Tibial nerve (tissue), 4 donors: ENCODE measurements around the gene DEF6. TPM values are rescaled to one million over a fixed set of nuclear protein-coding genes. Genes with fewer than 3 reads are reported as not detected.

Source experiments
- DNase-seq, 2 donors: peaks; one replicate each; pipeline ENCODE4 v3.0.0-alpha.2; 2019; ENCODE audit warnings: low spot score in 2 of 2
- H3K27ac ChIP-seq, 4 donors: fragments of 200-600 bp; sonication (generic) in 3 of 4; one replicate each; pipeline ENCODE4 v1.5.1; 2017 to 2019; ENCODE audit warnings: mild to moderate bottlenecking in 1 of 4
- H3K27me3 ChIP-seq, 2 donors: fragments of 200-600 bp; sonication (generic) in 1 of 2; one replicate each; pipeline versions ENCODE4 v1.5.1 to v1.6.0; 2017 to 2019
- H3K36me3 ChIP-seq, 3 donors: fragments of 200-600 bp; sonication (generic); one replicate each; pipeline ENCODE4 v1.5.1; 2018 to 2019
- H3K4me1 ChIP-seq, 4 donors: fragments of 200-600 bp; sonication (generic) in 3 of 4; one replicate each; pipeline ENCODE4 v1.5.1; 2017 to 2019
- H3K4me3 ChIP-seq, 4 donors: fragments of 200-600 bp; sonication (generic) in 3 of 4; one replicate each; pipeline ENCODE4 v1.5.1; 2017 to 2019; ENCODE audit warnings: mild to moderate bottlenecking in 1 of 4, moderate library complexity in 1 of 4
- H3K9me3 ChIP-seq, 4 donors: fragments of 200-600 bp; sonication (generic) in 3 of 4; one replicate each; pipeline ENCODE4 v1.5.1; 2017 to 2019
- EP300 ChIP-seq, 2 donors: sonication (generic); formaldehyde crosslinking; IDR thresholded peaks; one replicate each; pipeline ENCODE4 v1.6.1; 2017; ENCODE audit warnings: antibody characterized with exemption in 2 of 2, mild to moderate bottlenecking in 1 of 2
- POLR2A ChIP-seq, 2 donors: fragments of 450-650 bp; IDR thresholded peaks; one replicate each; pipeline ENCODE4 v1.6.1; 2017; ENCODE audit warnings: antibody characterized with exemption in 2 of 2, mild to moderate bottlenecking in 2 of 2, moderate library complexity in 2 of 2
- WGBS, 2 donors: methylation state at CpG; one replicate each; pipeline ENCODE4 v1.1.5; 2018; 5-methylcytosine and 5-hydroxymethylcytosine counted together
- total RNA-seq, 4 donors: library from RNA; depleted of rRNA; stranded (reverse); fragments of >200 nt; gene quantifications; one replicate each; pipeline ENCODE4 v1.1.0, GENCODE V29; 2016
- TF ChIP-seq, protein P1 (sequence below), 5 experiments: fragments of 200-600 bp in 3 of 5; fragments of 450-650 bp in 2 of 5; sonication (generic) in 3 of 5; IDR thresholded peaks; one replicate each; pipeline ENCODE4 v1.5.1; 2016 to 2019; ENCODE audit warnings: antibody characterized with exemption in 5 of 5, mild to moderate bottlenecking in 3 of 5, moderate library complexity in 2 of 5

DEF6 gene
- total RNA-seq, 4 donors from 2014 or later = 3.3 to 21.9 (median 7.4) TPM

DNA sequence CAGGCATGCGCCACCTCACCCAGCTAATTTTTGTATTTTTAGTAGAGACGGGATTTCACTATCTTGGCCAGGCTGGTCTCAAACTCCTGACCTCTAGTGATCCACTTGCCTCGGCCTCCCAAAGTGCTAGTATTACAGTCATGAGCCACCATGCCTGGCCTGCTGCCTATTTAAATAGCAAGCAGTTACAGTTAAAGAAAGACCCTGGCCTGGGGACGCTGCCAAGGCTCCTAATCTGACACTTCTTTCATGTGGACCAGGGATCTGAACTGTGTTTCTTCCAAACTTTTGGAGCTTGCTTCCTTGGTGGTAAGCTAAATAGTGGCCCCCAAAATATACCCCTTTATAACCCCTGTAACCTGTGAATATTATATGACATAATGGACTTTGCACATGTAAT is 60.1 kb downstream of the DEF6 start:
- peaks cover 0 to 42% (median 3%) of the 10 kb centered on the region in 3 donors for H3K36me3 ChIP-seq
- no peaks in the 10 kb centered on the region for H3K9me3 ChIP-seq
- no peak overlapping the region for H3K27ac ChIP-seq
- H3K4me1 ChIP-seq = peaks cover 0 to 53% (median 18%) of the 10 kb centered on the region in 4 donors
- TF ChIP-seq, protein P1, sequence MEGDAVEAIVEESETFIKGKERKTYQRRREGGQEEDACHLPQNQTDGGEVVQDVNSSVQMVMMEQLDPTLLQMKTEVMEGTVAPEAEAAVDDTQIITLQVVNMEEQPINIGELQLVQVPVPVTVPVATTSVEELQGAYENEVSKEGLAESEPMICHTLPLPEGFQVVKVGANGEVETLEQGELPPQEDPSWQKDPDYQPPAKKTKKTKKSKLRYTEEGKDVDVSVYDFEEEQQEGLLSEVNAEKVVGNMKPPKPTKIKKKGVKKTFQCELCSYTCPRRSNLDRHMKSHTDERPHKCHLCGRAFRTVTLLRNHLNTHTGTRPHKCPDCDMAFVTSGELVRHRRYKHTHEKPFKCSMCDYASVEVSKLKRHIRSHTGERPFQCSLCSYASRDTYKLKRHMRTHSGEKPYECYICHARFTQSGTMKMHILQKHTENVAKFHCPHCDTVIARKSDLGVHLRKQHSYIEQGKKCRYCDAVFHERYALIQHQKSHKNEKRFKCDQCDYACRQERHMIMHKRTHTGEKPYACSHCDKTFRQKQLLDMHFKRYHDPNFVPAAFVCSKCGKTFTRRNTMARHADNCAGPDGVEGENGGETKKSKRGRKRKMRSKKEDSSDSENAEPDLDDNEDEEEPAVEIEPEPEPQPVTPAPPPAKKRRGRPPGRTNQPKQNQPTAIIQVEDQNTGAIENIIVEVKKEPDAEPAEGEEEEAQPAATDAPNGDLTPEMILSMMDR (IDR thresholded peaks at IDR 0.05) = no peak
- TF ChIP-seq POLR2A (IDR thresholded peaks at IDR 0.05) = no peak
- TF ChIP-seq EP300 (IDR thresholded peaks at IDR 0.05) = no peak
- H3K4me3 ChIP-seq = no peak overlapping the region
- WGBS, 2 donors = 65 to 76% methylated on average over 4 of the region's 4 CpGs
- H3K27me3 ChIP-seq = no peaks in the 10 kb centered on the region
- DNase-seq = no peak

GRCh38 chr6:35358086-35358485 is 60.5 kb downstream of the DEF6 start:
- no peaks in the 10 kb centered on the region for H3K27me3 ChIP-seq
- H3K36me3 ChIP-seq = peaks cover 0 to 38% (median 3%) of the 10 kb centered on the region in 3 donors
- H3K9me3 ChIP-seq = no peaks in the 10 kb centered on the region
- H3K4me1 ChIP-seq = peaks cover 0 to 57% (median 18%) of the 10 kb centered on the region in 4 donors
- DNase-seq = no peak
- TF ChIP-seq, protein P1 (IDR thresholded peaks at IDR 0.05) = no peak
- TF ChIP-seq POLR2A (IDR thresholded peaks at IDR 0.05) (no peak), EP300 (IDR thresholded peaks at IDR 0.05) (no peak)
- 34 to 48% methylated on average over 3 of the region's 3 CpGs for WGBS, 2 donors
- H3K27ac ChIP-seq = peak overlapping the region in 1 of 4 donors; percentile 5
- H3K4me3 ChIP-seq = no peak overlapping the region

DNA sequence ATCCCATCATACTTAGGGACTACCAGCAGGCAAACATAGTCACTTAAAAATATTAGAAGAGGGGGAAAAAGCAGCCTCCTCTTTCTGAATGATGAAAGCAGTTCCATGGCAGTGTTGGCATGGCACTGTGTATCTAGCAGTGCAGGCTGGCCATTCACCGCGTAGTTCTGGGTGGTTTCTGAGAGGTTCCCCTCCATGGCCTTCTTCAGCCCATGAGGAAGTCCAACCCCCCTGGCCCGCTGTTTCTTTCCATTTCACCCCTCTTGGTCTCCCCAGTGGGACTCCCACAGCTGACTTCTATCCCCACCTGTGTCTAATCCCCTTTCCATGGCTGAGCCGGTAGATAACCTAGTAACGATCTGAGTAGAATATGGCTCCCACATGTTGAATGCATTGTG is 61.7 kb downstream of the DEF6 start:
- H3K4me3 ChIP-seq = no peak overlapping the region
- peaks cover 0 to 57% (median 18%) of the 10 kb centered on the region in 4 donors for H3K4me1 ChIP-seq
- no peaks in the 10 kb centered on the region for H3K27me3 ChIP-seq
- H3K27ac ChIP-seq = no peak overlapping the region
- WGBS, 2 donors = 92% methylated on average over 5 of the region's 5 CpGs
- DNase-seq = no peak
- TF ChIP-seq EP300 (IDR thresholded peaks at IDR 0.05) (no peak), POLR2A (IDR thresholded peaks at IDR 0.05) (no peak)
- TF ChIP-seq, protein P1 (IDR thresholded peaks at IDR 0.05) = no peak
- peaks cover 0 to 26% (median 0%) of the 10 kb centered on the region in 3 donors for H3K36me3 ChIP-seq
- no peaks in the 10 kb centered on the region for H3K9me3 ChIP-seq

GRCh38 chr6:35359744-35360348 is 62.2 kb downstream of the DEF6 start:
- peaks cover 0 to 57% (median 18%) of the 10 kb centered on the region in 4 donors for H3K4me1 ChIP-seq
- TF ChIP-seq, protein P1 (IDR thresholded peaks at IDR 0.05) = no peak
- no peak for TF ChIP-seq POLR2A (IDR thresholded peaks at IDR 0.05)
- TF ChIP-seq EP300 (IDR thresholded peaks at IDR 0.05) = no peak
- H3K36me3 ChIP-seq = peaks cover 0 to 21% (median 0%) of the 10 kb centered on the region in 3 donors
- DNase-seq = no peak
- H3K27ac ChIP-seq = no peak overlapping the region
- no peaks in the 10 kb centered on the region for H3K9me3 ChIP-seq
- no peak overlapping the region for H3K4me3 ChIP-seq
- no peaks in the 10 kb centered on the region for H3K27me3 ChIP-seq
- WGBS, 2 donors = 14 to 15% methylated on average over 2 of the region's 2 CpGs

DNA sequence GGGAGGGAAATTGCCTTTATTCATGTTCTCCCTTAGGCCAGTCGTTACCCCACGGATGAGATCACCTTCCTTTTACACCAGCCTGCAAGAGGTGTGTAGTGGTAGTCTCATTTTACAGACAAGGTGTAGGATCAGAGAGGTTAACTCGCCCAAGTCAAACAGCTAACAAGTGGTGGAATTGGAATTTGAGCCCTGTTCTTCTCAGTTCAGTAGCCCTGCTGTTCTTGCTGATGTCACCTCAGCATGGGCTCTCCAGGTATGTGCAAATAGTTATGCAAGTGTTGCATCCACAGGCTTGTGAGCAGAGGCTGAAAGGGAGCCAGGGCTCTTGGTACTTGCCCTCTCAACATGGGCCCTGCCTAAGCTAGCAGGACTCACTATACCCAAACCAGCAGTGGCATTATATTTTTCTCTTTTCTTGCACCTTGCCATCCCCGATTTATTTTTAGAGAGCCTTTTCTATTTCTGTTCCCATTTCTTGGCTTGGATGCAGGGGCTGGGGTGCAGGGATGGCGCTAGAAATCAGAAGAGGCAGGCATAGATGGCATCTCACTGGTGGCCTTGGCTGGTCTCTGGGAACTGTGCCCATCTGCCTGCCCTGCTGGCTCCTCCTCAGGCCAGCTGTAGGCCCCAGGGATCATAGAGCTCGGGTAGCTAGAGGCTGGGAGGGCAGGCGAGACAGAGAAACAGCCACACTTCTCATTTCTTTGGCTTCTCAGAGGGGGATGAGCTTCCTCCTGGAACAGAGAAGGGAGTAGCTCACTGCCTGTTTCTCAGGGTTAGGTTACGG is 62.9 kb downstream of the DEF6 start:
- Histone ChIP-seq H3K4me1 (peaks cover 0 to 57% (median 18%) of the 10 kb centered on the region in 4 donors), H3K27ac (peak overlapping the region in 1 of 4 donors; percentile 5)

More for the DNA sequence above, 62.9 kb downstream of the DEF6 start:
- Histone ChIP-seq H3K27me3 (no peaks in the 10 kb centered on the region), H3K4me3 (no peak overlapping the region), H3K9me3 (no peaks in the 10 kb centered on the region), H3K36me3 (peaks cover 0 to 17% (median 0%) of the 10 kb centered on the region in 3 donors)
- TF ChIP-seq, protein P1 (IDR thresholded peaks at IDR 0.05) = no peak
- no peak for TF ChIP-seq POLR2A (IDR thresholded peaks at IDR 0.05)
- TF ChIP-seq EP300 (IDR thresholded peaks at IDR 0.05) = no peak
- 67 to 69% methylated on average over 8 of the region's 8 CpGs for WGBS, 2 donors
- no peak for DNase-seq
